Hindlimb muscle (tissue), 1 donor: ENCODE results near the gene GP2. TPM values are rescaled to one million over a fixed set of nuclear protein-coding genes. Genes with fewer than 3 reads are reported as not detected.

ENCODE experiments used
- DNase-seq: peaks from one replicate; pipeline ENCODE4 v3.0.0-alpha.2; 2013
- polyA plus RNA-seq: library from polyadenylated mRNA; unstranded; fragments of 120-200 nt; gene quantifications from one replicate; pipeline ENCODE4 v1.2.1, GENCODE V29; 2013; ENCODE audit not compliant: insufficient read length

The GP2 gene
- polyA plus RNA-seq, 1 donor: not detected

DNA sequence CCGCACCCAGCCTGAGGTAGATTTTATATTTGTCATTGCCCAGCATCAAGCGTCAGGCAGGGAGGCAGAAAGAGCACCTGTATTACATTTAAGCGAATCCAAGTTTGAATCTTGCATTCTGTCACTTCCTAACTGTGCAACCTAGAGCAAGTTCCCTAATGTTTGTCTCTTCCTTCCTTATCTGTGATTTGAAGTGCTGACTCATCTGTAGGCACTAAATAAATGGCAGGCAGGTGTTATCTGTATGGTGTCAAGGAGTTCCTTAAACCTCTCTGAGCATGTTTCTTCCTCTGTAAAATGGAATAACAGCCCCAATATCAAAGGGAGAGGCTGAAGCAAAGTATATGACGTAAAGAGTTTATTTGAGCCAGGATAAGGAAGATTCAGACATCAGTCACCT, 24.3 kb downstream of the GP2 start:
- DNase-seq: no peak

DNA sequence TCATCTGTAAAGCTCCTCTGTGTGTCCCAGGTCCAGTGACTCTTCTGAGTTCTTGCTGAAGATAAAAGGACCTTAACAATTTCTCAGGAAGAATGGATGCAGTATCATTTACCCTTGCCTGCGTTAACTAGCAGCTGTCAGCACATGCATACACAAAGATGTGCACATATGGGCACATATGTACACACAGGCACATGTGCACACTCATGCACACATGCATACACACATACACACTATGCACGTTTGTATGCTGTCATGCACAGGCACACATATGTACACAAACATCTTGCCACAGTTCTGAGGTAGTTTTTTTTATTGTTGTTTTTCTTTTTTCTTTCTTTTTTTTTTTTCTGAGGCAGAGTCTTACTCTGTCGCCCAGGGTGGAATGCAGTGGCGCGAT, 24.9 kb downstream of the GP2 start:
- no peak for DNase-seq

DNA sequence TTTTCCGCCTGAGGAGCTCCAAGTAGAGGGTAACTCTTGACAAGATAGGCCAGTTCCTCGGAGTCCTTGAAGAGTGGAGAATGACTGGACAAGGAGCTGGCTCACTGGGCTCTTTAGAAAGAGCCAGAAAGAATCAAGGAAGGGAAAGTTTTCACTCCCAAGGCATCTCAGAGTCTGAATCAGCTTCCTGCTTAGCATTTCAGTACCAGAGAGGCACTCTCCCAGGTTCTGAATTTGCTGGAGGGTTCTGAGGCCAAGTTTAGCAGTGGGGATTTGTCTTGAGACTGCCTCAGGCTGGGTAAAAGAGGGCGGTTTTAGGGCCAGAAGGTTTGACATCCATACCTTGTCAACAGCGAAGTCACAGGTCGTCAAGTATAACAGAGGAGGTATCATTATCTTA, 25.5 kb downstream of the GP2 start:
- DNase-seq: no peak

DNA sequence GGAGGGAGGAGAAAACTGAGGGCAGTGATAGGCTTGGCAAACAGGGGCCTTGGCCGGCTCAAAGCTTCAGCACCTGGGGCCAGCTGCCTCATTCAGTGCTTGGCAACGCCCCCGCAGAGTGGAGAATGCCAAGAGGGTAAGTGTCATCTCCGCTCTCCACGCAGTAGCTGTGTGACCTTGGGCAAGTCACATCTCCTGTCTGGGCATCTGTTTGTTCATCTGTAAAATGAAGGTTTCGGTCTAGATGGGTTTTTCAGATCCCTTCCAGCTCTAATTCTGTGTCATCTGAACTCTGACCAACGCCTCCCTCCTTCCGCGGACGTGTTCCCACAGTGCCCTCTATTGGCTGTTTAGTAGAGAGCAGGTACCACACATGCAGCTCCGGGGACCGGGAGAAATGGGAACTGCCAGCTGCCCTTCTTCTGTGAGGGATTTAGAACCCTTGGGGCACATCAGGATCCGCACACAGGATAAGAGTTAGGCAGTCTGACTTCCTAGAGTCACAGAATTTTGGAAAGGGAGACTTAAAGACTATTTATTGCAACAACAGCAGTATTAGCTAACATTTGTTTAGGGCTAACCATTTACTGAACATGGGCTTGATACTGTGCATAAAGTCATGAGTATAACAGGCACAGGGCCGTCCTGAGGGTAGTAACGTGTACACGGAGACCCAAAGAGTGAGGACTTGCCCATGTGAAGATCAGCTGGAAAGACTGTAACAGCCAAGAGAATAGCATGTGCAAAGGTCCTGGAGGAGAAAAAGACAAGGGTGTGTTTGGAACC, 26.8 kb downstream of the GP2 start:
- no peak for DNase-seq

DNA sequence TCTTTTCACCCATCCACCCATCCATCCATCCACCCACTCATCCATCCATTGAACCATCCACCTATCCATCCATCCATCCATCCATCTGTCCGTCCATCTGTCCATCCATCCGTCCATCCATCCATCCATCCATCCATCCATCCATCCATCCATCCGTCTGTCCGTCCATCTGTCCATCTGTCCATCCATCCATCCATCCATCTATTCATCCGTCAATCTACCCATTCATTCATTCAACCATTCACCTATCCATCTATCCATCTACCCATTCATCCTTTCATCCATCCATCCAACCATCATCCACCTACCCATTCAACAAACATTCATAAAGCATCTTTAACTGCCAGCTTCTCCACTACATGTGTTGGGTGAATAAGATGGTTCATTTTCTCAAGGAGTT, 28.9 kb downstream of the GP2 start:
- no peak for DNase-seq

DNA sequence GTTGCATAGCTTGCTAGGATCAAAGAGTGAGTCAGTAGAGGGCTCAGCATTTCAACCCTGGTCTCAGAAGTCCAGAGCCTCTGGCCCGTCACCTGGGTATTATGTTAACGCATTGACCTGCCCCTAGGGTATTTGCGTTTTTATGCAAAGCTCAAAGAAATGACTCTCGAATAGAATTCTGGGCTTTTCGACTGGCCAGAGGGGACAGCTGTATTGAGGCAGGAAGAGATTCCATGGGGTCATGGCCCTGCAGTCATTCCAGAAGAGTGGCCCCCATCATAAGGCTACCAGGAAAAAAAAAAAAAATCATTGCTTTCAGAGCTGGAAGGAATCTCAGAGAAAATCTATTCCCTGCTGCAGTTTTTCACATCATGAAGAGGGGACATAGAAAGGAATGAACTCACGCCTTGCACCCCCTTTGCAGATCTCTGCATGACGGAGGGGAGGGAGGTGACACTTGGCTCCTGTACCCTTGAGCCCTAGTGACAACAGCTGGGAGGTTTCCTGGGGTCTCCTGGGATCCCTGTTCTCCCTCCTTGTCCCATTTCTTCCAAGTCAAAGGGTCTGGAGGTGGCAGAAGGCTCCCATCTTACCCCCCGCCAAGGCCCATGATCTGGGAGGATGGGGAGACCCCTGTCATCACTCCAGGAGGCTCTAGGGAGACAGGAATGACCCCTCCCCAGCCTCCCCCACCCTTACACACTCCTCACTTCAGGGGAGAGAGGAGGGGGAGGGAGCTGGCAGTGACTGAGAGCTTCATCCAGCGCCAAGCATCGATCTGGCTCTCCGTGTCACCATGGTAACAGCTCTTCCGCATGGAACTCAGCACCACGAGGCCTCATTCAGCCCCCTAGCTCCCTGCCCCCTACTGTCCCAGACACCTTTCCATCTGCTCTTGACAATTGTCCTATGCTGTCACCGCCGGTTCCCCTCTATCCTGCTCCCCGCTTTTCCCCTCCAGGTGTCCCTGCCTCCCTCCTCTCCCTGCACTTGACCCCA, 35.8 kb downstream of the GP2 start:
- DNase-seq: no peak

DNA sequence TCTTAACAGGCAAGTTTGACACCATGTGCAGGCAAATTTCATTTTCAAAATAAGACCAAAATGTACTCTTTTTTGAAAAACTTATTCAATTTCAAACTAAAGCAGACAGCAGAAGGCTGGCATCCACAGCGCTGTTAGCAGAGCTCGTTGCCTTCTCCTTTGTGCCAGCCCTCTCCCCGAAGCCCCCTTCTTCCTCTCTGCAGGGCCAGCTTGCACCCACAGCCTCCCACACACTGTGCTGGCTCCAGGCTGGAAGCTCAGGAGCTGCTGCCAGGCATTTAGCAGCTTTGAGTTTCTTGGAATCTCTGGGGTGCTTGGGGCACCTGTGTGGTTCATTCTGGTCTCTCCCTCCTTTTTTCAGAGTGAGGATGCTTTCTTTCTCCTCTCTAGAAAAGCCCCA, 37.7 kb downstream of the GP2 start:
- DNase-seq: no peak

DNA sequence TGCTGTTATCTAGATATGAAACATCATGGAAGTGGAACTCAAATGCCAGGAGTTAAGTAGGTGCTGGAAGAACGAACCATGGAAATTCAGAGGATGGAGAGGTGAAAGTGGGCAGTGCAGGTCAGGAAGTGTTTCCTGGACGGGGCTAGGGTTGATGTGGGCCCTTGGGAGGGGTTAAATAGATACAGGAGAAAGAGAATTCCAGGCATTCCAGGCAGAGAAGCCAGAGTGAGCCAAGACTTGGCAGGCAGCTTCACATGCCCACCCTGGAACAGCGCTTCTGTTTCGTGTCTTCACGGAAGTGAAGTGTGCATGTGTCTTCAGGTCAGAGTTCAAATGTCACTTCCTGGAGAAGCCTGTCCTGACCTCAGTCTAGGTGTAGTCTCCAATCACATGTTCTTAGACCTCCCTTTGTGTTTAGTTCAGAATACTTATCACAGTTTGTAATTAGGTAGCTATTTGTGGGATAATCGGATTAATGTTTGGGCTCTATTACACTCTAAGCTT, 41.3 kb downstream of the GP2 start:
- no peak for DNase-seq

DNA sequence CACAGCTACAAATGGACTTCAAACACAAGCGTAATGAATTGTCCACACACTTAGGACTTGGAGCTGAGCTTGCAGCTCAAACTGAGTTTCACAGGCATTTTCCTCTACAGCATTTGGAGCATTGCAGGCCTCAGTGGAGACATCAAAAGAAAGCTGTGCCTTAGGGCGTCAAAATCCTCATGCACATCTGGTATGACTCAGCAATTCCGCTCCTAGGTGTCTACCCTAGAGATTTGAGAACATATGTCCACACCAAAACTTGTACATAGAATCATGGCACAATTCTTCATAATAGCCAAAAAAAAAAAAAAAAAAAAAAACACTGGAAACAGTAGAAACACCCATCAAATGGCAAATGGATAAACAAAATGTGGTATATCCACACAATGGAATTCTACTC, 47.1 kb downstream of the GP2 start:
- DNase-seq: no peak

DNA sequence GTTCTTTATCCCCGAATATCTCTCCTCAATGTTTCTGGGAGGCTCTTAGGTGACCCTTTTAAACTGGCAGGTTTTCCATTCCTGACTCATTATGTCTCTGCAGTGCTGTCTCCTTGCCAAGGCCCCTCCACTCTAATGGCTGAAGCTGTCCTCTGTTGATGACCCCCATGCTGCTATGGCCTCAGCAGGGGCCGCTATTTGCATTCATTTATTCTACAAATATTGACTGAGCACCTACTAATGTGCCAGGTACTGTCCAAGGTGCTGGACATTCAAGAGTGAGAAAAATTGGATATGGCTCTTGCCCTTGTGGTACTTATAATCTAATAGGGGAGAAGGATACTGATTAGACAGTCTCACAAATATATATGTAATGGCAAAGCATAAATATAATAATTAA, 55.4 kb downstream of the GP2 start:
- no peak for DNase-seq

DNA sequence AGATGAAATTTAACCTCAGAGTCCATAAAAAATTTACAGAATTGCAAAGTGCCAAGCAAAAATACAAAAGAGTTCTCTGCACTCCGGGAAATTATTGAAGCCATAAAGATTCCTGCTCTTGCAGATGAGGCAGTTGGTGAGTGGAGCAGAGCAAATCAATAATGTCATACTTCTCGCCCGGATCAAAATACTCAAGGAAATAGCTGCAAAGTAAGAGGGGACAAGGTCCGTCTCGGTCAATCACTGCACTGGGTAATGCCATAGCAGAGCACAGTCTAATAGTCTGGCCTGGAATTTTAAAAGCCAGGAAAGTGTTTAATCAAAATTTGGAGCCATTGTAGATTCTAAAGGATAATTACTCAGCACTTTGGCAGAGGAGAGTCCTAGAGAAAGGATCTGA, 58.9 kb downstream of the GP2 start:
- DNase-seq: no peak

DNA sequence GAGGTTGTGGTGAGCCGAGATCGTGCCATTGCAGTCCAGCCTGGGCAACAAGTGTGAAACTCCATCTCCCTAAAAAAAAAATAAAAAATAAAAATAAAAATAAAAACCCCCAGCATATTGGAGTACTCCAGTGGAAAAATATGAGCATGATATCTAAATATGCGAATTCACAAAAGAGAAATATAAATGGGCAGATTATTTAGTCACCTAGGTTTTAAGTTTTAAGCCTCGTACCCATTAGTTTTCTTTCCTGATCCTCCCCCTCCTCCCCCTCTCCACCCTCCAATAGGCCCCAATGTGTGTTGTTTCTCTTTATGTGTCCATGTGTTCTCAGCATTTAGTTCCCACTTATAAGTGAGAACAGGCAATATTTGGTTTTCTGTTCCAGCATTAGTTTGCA, 62.3 kb downstream of the GP2 start:
- no peak for DNase-seq

DNA sequence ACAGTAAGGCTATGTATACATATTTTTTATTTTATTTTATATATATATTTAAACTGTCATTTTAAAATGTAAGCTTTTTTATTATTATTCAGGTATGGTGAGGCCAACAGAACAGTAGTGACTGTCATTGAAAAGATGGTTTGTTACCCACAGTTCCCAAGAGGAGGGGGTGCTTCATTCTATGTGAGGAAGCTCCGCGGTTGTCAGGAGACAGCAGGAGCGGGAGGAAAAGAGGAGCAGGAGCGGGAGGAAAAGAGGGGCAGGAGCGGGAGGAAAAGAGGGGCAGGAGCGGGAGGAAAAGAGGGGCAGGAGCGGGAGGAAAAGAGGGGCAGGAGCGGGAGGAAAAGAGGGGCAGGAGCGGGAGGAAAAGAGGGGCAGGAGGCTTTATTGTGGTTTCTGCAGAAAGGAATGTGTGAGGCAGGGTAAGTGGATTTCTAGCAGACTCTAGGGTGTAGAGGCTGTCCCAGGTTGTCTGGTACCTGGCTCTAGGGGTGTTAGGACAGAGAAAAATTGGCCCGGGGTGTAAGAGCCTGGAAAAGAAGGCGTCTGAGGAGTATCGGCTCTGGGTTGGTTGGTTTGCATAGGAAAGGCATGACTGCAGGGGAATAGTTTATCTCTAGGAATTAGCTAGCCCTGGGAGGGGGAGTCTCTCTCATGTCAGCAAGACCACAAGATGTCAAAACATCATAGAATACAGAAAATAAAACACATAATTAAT, 64.0 kb downstream of the GP2 start:
- DNase-seq: no peak

DNA sequence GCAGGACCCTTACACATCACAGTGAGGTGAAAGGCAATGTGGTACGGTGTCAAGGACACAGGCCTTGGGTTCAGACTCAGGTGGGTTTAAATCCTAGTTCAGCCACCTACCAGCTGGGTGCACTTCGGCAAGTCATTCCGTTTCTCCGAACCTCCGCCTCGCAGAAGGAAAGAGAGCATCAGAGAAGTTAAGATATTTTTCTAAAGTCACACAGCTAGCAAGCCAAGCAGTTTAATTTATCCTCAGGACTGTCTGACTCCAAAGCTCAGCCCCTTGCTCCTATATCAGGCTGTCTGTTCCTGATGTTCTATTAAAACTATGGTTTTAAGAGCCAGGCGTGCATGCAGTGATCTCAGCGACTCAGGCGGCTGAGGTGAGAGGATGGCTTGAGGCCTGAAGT, 65.1 kb downstream of the GP2 start:
- DNase-seq: no peak

DNA sequence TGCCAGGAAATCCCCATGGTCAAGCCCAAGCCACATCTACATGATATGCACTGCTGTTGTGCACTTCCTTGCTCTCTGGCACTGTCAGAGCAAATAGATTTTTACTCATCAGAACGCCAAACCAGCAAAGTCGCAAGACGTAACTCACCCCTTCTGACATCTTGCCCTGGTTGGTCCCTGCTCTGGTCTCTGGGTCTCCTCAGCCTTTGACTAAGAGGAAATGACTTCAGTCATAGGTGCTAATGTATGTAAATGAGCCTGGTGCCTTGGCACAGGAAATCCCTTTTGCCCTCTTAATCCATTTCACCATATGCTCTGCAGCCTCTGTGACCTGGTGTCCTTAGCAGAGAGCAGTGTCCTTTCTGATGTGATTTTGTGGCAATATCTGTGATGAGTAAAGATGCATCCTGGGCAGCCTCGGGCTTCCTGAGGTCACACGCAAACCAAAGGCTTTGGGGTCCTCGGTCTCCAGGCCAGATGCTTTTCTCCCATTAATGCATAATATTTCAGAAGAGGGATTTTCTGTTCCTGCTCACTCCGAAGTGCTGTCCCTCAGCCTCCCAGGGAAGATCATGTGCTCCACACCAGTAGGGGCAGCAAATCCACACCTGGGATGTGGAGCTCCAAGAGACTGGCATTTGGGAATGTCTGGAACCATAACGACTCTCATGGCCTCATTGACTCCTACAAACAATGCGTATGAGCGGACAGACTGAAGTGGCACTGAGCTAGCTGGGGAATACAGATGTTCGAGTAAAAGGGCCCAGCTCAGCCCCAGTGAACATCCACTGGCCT, 66.9 kb downstream of the GP2 start:
- DNase-seq: no peak

Other genes starting within 250 kb of the GP2 start
- not detected for gene UMOD, start 25.2 kb upstream of the GP2 start, polyA plus RNA-seq
- not detected for gene PDILT, start 77.2 kb upstream of the GP2 start, polyA plus RNA-seq
- 0.66 TPM for gene ACSM5, start 82.0 kb upstream of the GP2 start, polyA plus RNA-seq
- 0.34 TPM for gene ACSM2A, start 124.0 kb upstream of the GP2 start, polyA plus RNA-seq
- 0.41 TPM for gene ACSM2B, start 248.9 kb upstream of the GP2 start, polyA plus RNA-seq